Fibroblast of mammary gland (primary cell): ENCODE measurements around the gene SLC38A6.

Experiments
- DNase-seq: peaks from one replicate; pipeline ENCODE4 v3.0.0-alpha.2; 2010; ENCODE audit warnings: low read depth
- H3K4me3 ChIP-seq: 2 replicates; pipeline ENCODE4 v1.5.1; 2011; ENCODE audit warnings: low read depth, mild to moderate bottlenecking, low read length, moderate library complexity; ENCODE audit not compliant: control insufficient read depth
- TF ChIP-seq, protein P1 (sequence below): conservative IDR thresholded peaks from 2 replicates; pipeline ENCODE4 v1.5.1; 2011; ENCODE audit warnings: low read depth, low read length, inconsistent platforms; ENCODE audit not compliant: control insufficient read depth, insufficient read depth

Gene SLC38A6

DNA sequence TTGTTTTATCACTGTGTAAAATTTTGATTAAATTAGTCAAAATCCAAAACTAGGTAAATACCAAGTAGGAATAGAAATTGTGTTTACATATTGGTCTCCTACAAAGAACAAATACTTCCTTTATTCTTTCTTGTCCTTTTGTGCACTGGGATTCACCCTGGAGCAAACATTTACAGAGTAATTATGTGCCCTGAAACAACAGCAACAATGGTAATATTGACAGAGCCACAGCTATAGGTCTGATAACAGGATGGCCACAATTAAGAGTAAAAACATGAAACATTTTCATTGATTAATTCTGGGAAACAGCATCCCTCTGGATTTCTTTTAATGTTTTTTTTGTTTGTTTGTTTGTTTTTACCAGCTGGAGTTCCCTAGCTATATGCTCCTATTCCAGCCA, 61.2 kb downstream of the SLC38A6 start:
- TF ChIP-seq, protein P1, sequence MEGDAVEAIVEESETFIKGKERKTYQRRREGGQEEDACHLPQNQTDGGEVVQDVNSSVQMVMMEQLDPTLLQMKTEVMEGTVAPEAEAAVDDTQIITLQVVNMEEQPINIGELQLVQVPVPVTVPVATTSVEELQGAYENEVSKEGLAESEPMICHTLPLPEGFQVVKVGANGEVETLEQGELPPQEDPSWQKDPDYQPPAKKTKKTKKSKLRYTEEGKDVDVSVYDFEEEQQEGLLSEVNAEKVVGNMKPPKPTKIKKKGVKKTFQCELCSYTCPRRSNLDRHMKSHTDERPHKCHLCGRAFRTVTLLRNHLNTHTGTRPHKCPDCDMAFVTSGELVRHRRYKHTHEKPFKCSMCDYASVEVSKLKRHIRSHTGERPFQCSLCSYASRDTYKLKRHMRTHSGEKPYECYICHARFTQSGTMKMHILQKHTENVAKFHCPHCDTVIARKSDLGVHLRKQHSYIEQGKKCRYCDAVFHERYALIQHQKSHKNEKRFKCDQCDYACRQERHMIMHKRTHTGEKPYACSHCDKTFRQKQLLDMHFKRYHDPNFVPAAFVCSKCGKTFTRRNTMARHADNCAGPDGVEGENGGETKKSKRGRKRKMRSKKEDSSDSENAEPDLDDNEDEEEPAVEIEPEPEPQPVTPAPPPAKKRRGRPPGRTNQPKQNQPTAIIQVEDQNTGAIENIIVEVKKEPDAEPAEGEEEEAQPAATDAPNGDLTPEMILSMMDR, result no peak
- DNase-seq, result no peak
- H3K4me3 ChIP-seq, result no peak overlapping the region

DNA sequence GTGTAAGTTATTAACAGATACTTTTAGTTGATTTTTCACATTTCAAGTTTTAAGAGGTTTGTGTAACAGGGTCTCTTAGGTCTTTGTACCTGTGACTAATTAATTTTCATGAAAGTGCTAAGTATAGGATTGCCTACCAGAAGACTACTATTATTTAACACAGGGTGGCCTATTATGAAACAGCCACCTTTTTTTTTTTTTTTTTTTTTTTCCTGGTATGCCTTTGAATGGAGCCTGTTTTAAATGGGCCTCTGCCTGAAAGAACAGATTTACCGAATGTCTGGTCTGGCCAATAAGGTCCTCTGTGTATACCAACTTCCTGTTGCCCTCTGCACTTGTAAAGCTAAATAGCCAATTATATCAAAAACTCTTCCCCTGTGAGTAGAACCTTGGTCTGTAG, 62.5 kb downstream of the SLC38A6 start:
- no peak for DNase-seq
- no peak overlapping the region for H3K4me3 ChIP-seq
- TF ChIP-seq, protein P1, result no peak

DNA sequence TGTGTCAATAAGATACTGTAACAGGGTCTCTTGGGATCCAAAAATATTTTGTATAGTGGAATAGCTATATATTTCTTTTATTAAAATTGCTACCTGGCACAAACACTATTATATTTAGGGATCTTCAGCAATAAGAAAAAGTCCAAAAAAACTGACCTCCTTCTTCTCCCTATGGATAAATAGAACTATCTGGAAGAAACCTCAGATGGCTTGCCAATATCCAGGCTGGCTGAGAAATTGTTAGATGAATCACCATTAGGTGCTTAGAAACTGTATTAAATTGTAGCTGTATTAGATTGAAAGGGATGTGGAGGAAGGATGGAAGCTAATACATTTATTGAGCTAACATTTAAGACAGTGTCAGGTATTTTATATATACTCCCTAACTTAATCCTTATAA, 66.0 kb downstream of the SLC38A6 start:
- TF ChIP-seq, protein P1, result no peak
- no peak for DNase-seq
- H3K4me3 ChIP-seq, result no peak overlapping the region

DNA sequence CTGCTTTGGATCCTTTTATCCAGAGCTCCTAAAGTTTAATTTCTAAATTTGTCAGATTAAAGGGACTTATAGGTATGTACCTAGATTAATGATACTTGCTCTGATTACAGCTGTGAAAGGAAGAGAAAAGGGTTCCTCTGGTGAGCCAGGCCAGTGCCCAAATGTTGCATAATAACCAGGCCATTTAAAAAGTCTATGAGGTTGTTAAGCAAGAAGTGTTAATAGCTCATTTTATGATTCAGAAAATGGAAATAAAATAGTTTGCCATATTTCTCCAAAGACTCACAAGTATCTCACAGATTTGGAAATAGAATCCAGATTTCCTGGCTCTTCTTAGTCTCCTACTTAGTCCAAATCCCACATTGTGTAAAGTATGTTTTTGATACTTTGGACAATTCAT, 67.6 kb downstream of the SLC38A6 start:
- TF ChIP-seq, protein P1, result no peak
- H3K4me3 ChIP-seq, result no peak overlapping the region
- peak; percentile 22 for DNase-seq

DNA sequence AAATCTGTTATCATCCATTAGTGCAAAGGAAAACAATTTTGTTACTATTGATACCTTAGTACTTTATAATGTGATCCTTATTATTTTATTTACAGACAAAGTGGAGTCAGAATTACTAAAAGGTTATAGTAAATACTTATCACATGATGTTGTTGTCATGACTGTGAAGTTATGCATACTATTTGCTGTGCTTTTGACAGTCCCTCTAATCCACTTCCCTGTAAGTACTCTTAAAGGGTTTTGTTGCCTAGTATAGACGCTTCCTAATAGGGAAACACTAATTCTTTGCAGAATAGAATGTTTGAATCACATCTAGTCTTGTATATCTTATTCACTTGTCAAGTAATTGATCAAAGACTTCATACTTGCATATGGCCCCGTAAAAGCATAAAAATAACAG, 69.4 kb downstream of the SLC38A6 start:
- DNase-seq, result no peak
- H3K4me3 ChIP-seq, result no peak overlapping the region
- TF ChIP-seq, protein P1, result no peak

DNA sequence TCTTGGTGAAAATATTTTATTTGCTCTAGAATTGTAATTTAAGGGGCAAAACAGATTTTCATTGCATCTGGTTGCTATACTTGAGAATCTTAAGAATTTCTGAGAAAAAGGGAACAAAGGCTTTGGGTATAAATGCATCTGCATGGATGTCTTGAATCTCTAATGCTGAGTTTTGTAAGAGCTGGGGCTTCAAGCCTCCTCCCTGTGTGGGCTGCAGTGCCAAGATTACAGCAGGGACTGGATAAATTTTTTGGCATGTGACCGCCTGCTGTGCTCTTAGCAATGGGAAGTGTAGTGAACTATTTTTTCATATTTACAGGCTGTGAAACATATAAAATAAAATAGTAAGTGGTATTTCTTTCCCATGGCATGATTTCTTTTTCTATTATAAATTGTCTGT, 70.0 kb downstream of the SLC38A6 start:
- DNase-seq, result no peak
- no peak overlapping the region for H3K4me3 ChIP-seq
- TF ChIP-seq, protein P1, result no peak

DNA sequence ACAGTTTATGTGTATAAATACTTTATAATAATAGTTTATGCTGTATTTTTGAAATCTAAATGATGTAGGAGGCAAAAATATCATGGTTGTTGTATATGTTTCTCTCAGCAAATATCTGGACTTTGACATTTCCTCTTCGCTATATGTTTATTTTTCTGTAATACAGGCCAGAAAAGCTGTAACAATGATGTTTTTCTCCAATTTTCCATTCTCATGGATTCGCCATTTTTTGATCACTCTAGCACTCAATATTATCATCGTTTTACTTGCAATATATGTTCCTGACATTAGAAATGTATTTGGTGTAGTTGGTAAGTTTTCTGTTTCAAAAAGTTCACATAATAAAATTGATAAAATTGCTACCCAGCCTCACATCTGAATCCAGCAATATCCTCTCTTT, 70.6 kb downstream of the SLC38A6 start:
- TF ChIP-seq, protein P1, result no peak
- DNase-seq, result no peak
- H3K4me3 ChIP-seq, result no peak overlapping the region
